SK-N-SH (cell line): ENCODE data around the gene PPP1R14C. TPM values are rescaled to one million over a fixed set of nuclear protein-coding genes. Genes with fewer than 3 reads are reported as not detected.

Experiments
- CTCF ChIA-PET: fragments of 300-600, 350-600 bp; formaldehyde crosslinking; extraction: SDS; loops from one replicate; lab custom pipeline; 2021; lab: Yijun Ruan, JAX
- POLR2A ChIA-PET: fragments of 350-600 bp; sonication (Branson Sonifier 250); formaldehyde crosslinking; extraction: SDS; loops from one replicate; lab custom pipeline; 2020; ENCODE audit warnings: antibody characterized with exemption, inconsistent platforms; lab: Yijun Ruan, JAX
- DNase-seq: peaks from one replicate; pipeline ENCODE4 v3.0.0; 2012
- H2AFZ ChIP-seq: fragments of 200-600 bp; sonication (generic); 2 replicates; pipeline ENCODE4 v1.8.1; 2016; ENCODE audit warnings: antibody characterized with exemption, mild to moderate bottlenecking, low read depth
- H3F3A ChIP-seq: fragments of 200-600 bp; sonication (generic); replicated peaks from 2 replicates; pipeline ENCODE3; 2016; ENCODE audit warnings: antibody characterized with exemption, mild to moderate bottlenecking; ENCODE audit not compliant: insufficient read depth
- H3K27ac ChIP-seq, 2 experiments: fragments of 200-500 bp in 1 of 2; fragments of 200-600 bp in 1 of 2; sonication (Bioruptor generic) in 1 of 2; sonication (generic), shearing (Covaris generic) in 1 of 2; 2 replicates each; pipeline versions ENCODE4 v1.5.1 to v1.6.1; 2014 to 2016; ENCODE audit warnings: low read depth in 2 of 2, inconsistent platforms in 1 of 2, low read length in 1 of 2, mild to moderate bottlenecking in 1 of 2, mixed read lengths in 1 of 2
- H3K27me3 ChIP-seq: fragments of 200-600 bp; sonication (generic), shearing (Covaris generic); 2 replicates; pipeline ENCODE4 v1.6.1; 2016; ENCODE audit warnings: mixed run types; ENCODE audit not compliant: insufficient read depth
- H3K36me3 ChIP-seq, 2 experiments: fragments of 200-500 bp in 1 of 2; fragments of 200-600 bp in 1 of 2; sonication (Bioruptor generic) in 1 of 2; sonication (generic) in 1 of 2; replicated peaks in 1 of 2; 2 replicates each; pipeline versions ENCODE3 to v1.5.1; 2014 to 2016; ENCODE audit warnings: low read length in 1 of 2, mild to moderate bottlenecking in 1 of 2; ENCODE audit not compliant: insufficient read depth in 2 of 2, control insufficient read depth in 1 of 2
- H3K4me1 ChIP-seq, 2 experiments: fragments of 200-500 bp in 1 of 2; fragments of 200-600 bp in 1 of 2; sonication (Bioruptor generic) in 1 of 2; sonication (generic), shearing (Covaris generic) in 1 of 2; 2 replicates each; pipeline versions ENCODE4 v1.5.1 to v1.6.1; 2014 to 2016; ENCODE audit warnings: low read depth in 1 of 2, low read length in 1 of 2, mixed run types in 1 of 2; ENCODE audit not compliant: insufficient read depth in 2 of 2, control insufficient read depth in 1 of 2
- H3K4me2 ChIP-seq: fragments of 200-600 bp; sonication (generic), shearing (Covaris generic); 2 replicates; pipeline ENCODE4 v1.6.1; 2017; ENCODE audit warnings: mixed run types
- H3K4me3 ChIP-seq, 2 experiments: fragments of 200-500 bp in 1 of 2; fragments of 200-600 bp in 1 of 2; sonication (Bioruptor generic) in 1 of 2; sonication (generic), shearing (Covaris generic) in 1 of 2; 2 replicates each; pipeline versions ENCODE4 v1.5.1 to v1.8.1; 2014 to 2016; ENCODE audit warnings: low read depth in 2 of 2, inconsistent platforms in 1 of 2, low read length in 1 of 2, mild to moderate bottlenecking in 1 of 2, mixed read lengths in 1 of 2, moderate library complexity in 1 of 2
- H3K79me2 ChIP-seq: fragments of 200-600 bp; sonication (generic); 2 replicates; pipeline ENCODE4 v1.8.1; 2017; ENCODE audit warnings: mild to moderate bottlenecking; ENCODE audit not compliant: insufficient read depth
- H3K9ac ChIP-seq: fragments of 200-600 bp; sonication (generic); 2 replicates; pipeline ENCODE4 v1.6.1; 2017; ENCODE audit warnings: mixed run types
- H3K9me2 ChIP-seq: fragments of 200-600 bp; sonication (generic); 2 replicates; pipeline ENCODE4 v1.6.1; 2017; ENCODE audit warnings: mixed run types
- H3K9me3 ChIP-seq: fragments of 200-600 bp; sonication (generic); 2 replicates; pipeline ENCODE4 v1.6.1; 2017; ENCODE audit warnings: mixed run types, mild to moderate bottlenecking, moderate library complexity
- H4K20me1 ChIP-seq: fragments of 200-600 bp; sonication (generic); 2 replicates; pipeline ENCODE4 v1.6.1; 2017; ENCODE audit warnings: mild to moderate bottlenecking, mixed run types; ENCODE audit not compliant: insufficient read depth
- CTCF ChIP-seq: fragments of 200-600 bp; sonication (generic); IDR thresholded peaks from 2 replicates; pipeline ENCODE4 v1.6.1; 2017; ENCODE audit warnings: antibody characterized with exemption, mild to moderate bottlenecking, moderate library complexity
- ELF1 ChIP-seq: IDR thresholded peaks from 2 replicates; pipeline ENCODE4 v1.4.0; 2012
- EP300 ChIP-seq, 2 experiments: IDR thresholded peaks; 2 replicates each; pipeline versions ENCODE4 v1.4.0 to v1.6.1; 2012; ENCODE audit warnings: borderline replicate concordance in 1 of 2, low read depth in 1 of 2, low read length in 1 of 2
- EZH2phosphoT487 ChIP-seq: fragments of 200-600 bp; sonication (generic); IDR thresholded peaks from 2 replicates; pipeline ENCODE4 v1.6.1; 2017; ENCODE audit warnings: low read depth, mixed run types, mild to moderate bottlenecking, antibody characterized with exemption, moderate library complexity, borderline replicate concordance
- FOSL2 ChIP-seq: IDR thresholded peaks from 2 replicates; pipeline ENCODE4 v1.4.0; 2012; ENCODE audit warnings: low read depth, mild to moderate bottlenecking, moderate library complexity, borderline replicate concordance
- FOXJ3 ChIP-seq: sonication (generic); formaldehyde crosslinking; IDR thresholded peaks from 2 replicates; pipeline ENCODE4 v1.5.1; 2020; ENCODE audit warnings: mild to moderate bottlenecking, missing genetic modification reagents
- GABPA ChIP-seq: IDR thresholded peaks from 2 replicates; pipeline ENCODE4 v1.4.0; 2012; ENCODE audit warnings: low read depth, mild to moderate bottlenecking
- GATA2 ChIP-seq: sonication (generic); formaldehyde crosslinking; IDR thresholded peaks from 2 replicates; pipeline ENCODE4 v1.5.0; 2020; ENCODE audit warnings: mild to moderate bottlenecking, missing genetic modification reagents
- NRF1 ChIP-seq: IDR thresholded peaks from 2 replicates; pipeline ENCODE4 v1.6.1; 2012; ENCODE audit warnings: low read depth, mild to moderate bottlenecking, low read length
- PBX3 ChIP-seq: IDR thresholded peaks from 2 replicates; pipeline ENCODE4; 2012
- POLR2AphosphoS5 ChIP-seq: IDR thresholded peaks from 2 replicates; pipeline ENCODE4 v1.6.1; 2012; ENCODE audit warnings: low read depth, low read length
- RXRA ChIP-seq: IDR thresholded peaks from 2 replicates; pipeline ENCODE4 v1.4.0; 2012; ENCODE audit warnings: low read depth, mild to moderate bottlenecking, borderline replicate concordance
- SIN3A ChIP-seq: IDR thresholded peaks from 2 replicates; pipeline ENCODE4 v1.6.1; 2012; ENCODE audit warnings: low read depth, mild to moderate bottlenecking, low read length, moderate library complexity, borderline replicate concordance
- SMC3 ChIP-seq: IDR thresholded peaks from 2 replicates; pipeline ENCODE4 v1.6.1; 2012; ENCODE audit warnings: low read depth, low read length, improper control_type of control experiment
- TCF12 ChIP-seq: IDR thresholded peaks from 2 replicates; pipeline ENCODE4 v1.4.0; 2012
- TEAD4 ChIP-seq: IDR thresholded peaks from 2 replicates; pipeline ENCODE4 v1.4.0; 2012; ENCODE audit warnings: mild to moderate bottlenecking, borderline replicate concordance; ENCODE audit not compliant: insufficient read depth
- USF1 ChIP-seq: IDR thresholded peaks from 2 replicates; pipeline ENCODE4 v1.4.0; 2012; ENCODE audit warnings: low read depth, borderline replicate concordance
- USF2 ChIP-seq: fragments of 150-350 bp; IDR thresholded peaks from 2 replicates; pipeline ENCODE4 v1.6.1; 2017; ENCODE audit warnings: antibody characterized with exemption, low read length, low read depth, borderline replicate concordance
- ZBTB33 ChIP-seq: IDR thresholded peaks from 2 replicates; pipeline ENCODE4 v1.4.0; 2012; ENCODE audit warnings: low read depth, borderline replicate concordance
- WGBS: methylation state at CpG from one replicate; pipeline ENCODE4 v1.1.6; 2017; ENCODE audit warnings: low lambda C conversion rate; 5-methylcytosine and 5-hydroxymethylcytosine counted together
- polyA plus RNA-seq, 3 experiments: library from polyadenylated mRNA; depleted of rRNA; stranded (reverse); fragments of >200 nt; gene quantifications; 2 replicates each; pipeline ENCODE4 v1.2.3, GENCODE V29; 2012

PPP1R14C gene
- polyA plus RNA-seq, 1 of the 3 experiments (the other 2 are of a cell fraction), result not detected

- Histone ChIP-seq H3K9ac (no peak overlapping the region), H3K9me3 (no peaks in the 10 kb centered on the region), H3K27me3 (peaks cover 31% of the 10 kb centered on the region; the same call in 1 of the 2 replicates), H2AFZ (no peak overlapping the region), H3K79me2 (no peaks in the 10 kb centered on the region), H3K36me3 (no peaks in the 10 kb centered on the region), H3K27ac (no peak overlapping the region), H3K4me3 (no peak overlapping the region), H3K4me2 (no peak overlapping the region), H3K4me1 (no peaks in the 10 kb centered on the region), H3K9me2 (no peaks in the 10 kb centered on the region), H3F3A (no peaks in the 10 kb centered on the region), H4K20me1 (no peaks in the 10 kb centered on the region)
- TF ChIP-seq EP300 (IDR thresholded peaks at IDR 0.05; ENCODE audit: borderline replicate concordance in 1 of 2, low read depth in 1 of 2, low read length in 1 of 2), result no peak
- no peak for TF ChIP-seq USF1
- TF ChIP-seq RXRA, result no peak
- no peak for TF ChIP-seq NRF1
- TF ChIP-seq SIN3A, result no peak
- TF ChIP-seq SMC3, result no peak
- no peak for TF ChIP-seq GABPA
- no peak for TF ChIP-seq TEAD4
- TF ChIP-seq ZBTB33, result no peak
- TF ChIP-seq TCF12, result no peak
- TF ChIP-seq USF2, result no peak
- no peak for TF ChIP-seq ELF1
- TF ChIP-seq POLR2AphosphoS5, result no peak
- no peak for TF ChIP-seq FOSL2
- no peak for TF ChIP-seq GATA2
- no peak for TF ChIP-seq CTCF
- no peak for TF ChIP-seq PBX3
- no peak for TF ChIP-seq FOXJ3 (CRISPR knock-in tag)
- TF ChIP-seq EZH2phosphoT487, result no peak
- DNase-seq, result no peak
- WGBS, result 15% methylated on average over 7 of the region's 7 CpGs
- CTCF ChIA-PET, result no interaction called here
- POLR2A ChIA-PET, result no interaction called here
Measured at GRCh38 chr6:150198532-150198931, 55.7 kb downstream of the PPP1R14C start.
